Jurkat, Clone E6-1 (cell line): ENCODE data around the gene ASTL.

ENCODE experiments used
- DNase-seq: peaks from one replicate; pipeline ENCODE4 v3.0.0-alpha.2; 2011; ENCODE audit warnings: low read depth, low spot score
- H3K4me3 ChIP-seq: 2 replicates; pipeline ENCODE4 v1.5.1; 2011; ENCODE audit warnings: mild to moderate bottlenecking, low read length, control low read depth, moderate library complexity

The ASTL gene

DNA sequence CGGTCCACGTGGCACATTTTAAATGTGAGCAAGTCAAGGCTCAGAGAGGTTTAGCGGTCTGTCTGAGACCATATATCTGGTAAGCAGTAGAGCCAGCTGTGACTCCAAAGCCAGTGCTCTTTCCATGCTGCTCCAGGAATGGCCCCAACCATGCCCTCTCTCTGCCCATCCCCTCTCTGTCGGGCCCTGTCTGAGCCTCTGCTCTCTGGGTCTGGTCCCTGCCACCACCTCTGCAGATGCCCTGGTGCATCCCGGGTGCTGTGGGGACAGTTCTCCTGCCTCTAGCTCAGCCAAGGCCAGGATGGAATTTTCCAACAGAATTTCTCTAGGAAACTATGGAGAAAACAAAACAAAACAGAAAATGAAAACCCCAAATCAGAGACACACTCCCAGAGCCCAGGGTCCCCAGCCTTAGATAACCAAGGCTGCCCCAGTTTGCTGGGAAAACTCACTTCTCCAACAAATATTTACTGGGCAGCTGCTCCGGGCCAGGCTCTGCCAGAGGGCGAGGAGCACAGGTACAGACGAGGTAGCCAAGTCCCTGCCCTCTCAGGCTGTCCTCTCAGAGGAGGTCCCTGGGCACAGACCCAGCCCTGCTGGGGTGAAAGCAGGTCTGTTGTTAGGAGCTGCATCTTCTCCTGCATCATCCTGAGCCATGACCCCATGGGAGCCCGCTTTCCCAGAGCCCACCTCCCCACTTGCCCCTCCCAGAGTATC is 31.2 kb downstream of the ASTL start:
- DNase-seq = no peak
- H3K4me3 ChIP-seq = no peak overlapping the region

DNA sequence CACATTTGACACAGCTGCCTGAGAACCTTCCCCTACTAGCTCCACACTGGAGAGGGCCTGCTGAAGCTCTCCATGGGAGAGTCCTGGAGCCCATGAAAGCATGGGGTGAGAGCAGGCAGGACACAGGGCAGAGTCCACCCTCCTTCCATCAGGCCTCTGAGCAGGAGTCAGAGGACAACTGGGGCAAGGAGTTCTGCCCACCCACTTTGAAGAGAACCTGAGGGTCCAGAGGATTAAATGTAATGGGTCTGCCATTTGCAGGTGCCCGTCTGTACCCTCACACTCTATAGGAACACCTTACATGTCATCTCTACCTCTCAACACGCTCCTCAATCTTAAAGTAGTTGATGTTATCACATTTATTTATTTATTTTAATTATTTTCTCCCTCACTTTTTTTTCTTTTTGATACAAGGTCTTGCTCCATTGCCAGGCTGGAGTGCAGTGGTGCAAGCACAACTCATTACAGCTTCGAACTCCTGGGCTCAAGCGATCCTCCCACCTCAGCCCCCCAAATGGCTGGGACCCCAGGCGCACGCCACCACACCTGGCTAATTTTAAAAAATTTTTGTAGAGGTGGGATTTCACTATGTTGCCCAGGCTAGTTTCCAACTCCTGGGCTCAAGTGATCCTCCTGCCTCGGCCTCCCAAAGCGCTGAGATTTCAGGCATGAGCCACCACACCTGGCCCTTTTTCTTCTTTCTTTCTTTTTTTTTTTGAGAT is 32.1 kb downstream of the ASTL start:
- DNase-seq = no peak
- no peak overlapping the region for H3K4me3 ChIP-seq

DNA sequence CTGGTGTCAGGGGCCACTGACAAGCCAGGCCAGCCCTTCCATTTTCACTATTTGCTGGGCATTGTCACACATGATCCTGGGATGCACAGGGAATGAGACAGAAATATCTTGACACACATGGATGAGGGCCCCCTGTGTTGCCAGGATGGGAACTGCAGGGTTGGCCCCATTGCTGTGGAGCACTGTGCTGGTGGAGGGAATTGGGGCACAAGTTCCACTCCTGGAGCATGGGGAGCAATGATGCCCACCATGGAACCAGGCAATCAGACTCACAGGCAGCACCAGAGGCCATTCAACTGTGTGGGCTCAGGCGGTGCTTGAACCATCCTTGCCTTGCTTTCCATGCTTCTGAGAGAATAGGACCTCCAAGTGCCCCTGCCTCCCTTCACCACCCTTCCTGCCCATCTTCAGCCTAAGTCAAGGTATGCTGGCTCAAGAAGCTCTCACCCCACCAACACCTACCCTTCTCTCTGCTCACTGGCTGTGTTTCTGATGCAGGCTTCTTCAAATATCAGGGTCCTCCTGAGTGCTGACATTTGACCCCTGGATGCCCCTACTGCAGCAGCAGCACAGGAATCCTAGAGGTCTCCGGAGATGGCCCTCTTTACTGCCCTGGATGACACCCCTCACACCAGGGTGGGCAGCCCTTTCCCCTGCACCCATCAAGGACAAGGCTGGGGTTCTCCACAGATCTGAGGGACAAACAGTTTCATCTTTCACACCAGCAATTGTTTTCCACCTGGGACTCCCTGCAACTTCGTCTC is 33.0 kb downstream of the ASTL start:
- DNase-seq = no peak
- H3K4me3 ChIP-seq = no peak overlapping the region

DNA sequence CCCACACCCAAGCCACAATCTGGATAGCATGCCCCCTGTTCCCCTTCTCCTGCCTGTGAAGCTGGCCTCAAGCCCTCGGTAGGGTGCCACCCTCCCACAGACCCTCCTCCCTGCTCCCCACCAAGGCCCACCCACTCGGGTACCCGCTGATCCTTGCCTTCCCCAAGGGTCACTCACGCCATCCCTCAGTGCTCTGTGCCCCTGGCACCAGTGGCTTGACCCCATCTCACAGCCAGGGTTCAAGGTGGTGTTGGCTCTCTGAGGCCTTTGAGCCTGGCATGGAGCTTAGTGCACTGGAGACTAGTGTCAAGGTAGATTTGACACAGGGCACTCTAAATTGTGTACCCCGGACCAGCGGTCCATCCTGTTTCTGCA is 33.8 kb downstream of the ASTL start:
- DNase-seq = no peak

DNA sequence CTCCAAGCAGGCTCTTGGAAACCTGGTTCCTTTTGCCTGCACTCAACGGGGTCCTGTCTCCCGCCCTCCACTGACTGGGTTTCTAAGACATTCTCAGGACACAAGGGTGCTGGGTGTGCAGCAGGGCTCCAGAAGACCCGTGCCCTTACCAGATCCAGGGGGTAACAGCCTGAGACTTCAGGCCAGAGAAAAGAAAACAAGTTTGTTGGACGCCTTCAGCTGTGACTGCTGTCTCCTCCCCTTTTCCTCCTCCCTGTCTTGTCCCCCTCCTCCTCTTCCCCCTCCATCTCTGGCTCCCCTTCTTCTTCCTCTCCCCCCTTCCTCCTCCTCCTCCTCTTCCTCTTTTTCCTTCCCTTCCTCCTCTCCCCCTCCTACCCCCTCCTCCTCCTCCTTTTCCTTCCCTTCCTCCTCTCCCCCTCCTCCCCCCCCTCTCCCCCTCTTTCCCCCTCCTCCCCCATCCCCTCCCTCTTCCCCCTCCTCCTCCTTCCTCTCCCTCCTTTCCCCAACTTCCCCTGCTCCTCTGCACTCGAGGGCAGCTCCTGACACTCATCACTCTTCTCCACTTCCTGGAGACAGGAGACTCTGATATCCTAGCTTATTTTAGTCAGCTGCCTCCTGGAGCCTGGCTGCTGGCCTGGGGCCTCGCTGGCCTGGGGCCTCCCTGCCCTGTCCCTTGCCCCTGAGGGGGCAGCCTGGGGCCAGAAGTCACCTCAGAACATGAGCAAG is 34.4 kb downstream of the ASTL start:
- no peak for DNase-seq
- H3K4me3 ChIP-seq = no peak overlapping the region

More for the DNA sequence above, 33.8 kb downstream of the ASTL start:
- H3K4me3 ChIP-seq = no peak overlapping the region

DNA sequence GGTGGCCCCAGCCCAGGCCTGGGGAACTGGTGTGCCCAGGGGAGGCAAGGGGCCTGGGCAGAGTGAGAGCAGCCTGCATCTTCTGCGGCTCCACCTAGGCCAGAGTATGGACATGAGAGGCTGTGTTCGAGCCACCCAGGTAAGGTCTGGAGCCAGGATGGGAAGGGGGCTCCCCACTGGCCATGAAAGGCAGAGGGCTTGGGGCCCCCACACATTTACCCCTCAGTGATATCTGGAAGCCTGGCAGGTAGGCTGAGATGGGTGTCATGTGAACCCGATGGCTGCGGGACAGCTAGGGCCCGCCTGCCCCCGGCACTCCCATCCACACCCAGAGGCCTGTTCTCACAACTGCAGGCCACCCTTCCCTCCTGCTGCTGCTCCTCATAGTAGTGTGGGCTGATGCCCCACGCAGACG is 35.1 kb downstream of the ASTL start:
- H3K4me3 ChIP-seq = no peak overlapping the region
- no peak for DNase-seq

DNA sequence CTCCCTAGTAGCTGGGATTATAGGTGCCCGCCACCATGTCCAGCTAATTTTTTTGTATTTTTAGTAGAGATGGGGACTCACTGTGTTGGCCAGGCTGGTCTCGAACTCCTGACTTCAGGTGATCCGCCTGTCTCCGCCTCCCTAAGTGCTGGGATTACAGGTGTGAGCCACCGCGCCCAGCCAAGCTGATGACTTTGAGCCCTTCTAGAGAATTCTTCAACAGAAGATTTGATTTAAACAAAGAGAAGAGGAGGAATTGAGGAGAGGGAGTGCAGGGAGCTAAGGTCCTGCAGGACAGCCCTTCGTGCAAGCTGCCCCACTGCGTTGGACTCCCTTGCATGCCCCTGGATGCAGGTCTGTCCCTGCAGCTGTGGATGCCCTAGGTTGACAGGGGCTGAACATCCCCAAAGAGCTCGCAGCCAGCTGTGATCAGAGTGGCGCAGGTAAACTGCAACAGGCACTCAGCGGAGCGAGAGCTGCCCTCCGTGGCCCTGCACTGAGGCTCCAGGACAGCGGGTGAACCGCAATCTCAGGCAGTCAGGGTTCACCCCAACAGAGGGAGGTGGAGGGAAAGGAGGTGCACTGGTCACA is 35.6 kb downstream of the ASTL start:
- H3K4me3 ChIP-seq = no peak overlapping the region
- DNase-seq = no peak

DNA sequence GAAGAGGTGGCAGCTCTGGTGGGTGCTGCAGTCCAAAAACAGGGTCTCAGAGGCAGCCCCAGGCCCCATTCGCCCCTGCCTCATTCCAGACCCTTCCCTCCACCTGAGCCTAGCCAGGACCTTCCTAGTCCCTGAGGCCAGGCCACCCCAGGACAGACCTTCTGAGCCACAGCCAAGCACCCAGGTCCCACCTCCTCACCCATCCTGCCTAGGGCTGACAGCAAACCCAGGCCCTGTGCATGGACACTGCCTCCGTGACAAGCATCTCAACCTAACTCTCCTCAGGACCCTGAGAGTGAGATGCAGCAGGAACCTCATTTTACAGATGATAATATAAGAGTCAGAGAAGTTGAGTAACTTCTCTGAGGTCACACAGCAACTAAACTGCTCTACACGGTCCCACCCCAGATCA is 37.4 kb downstream of the ASTL start:
- H3K4me3 ChIP-seq = no peak overlapping the region
- DNase-seq = no peak

DNA sequence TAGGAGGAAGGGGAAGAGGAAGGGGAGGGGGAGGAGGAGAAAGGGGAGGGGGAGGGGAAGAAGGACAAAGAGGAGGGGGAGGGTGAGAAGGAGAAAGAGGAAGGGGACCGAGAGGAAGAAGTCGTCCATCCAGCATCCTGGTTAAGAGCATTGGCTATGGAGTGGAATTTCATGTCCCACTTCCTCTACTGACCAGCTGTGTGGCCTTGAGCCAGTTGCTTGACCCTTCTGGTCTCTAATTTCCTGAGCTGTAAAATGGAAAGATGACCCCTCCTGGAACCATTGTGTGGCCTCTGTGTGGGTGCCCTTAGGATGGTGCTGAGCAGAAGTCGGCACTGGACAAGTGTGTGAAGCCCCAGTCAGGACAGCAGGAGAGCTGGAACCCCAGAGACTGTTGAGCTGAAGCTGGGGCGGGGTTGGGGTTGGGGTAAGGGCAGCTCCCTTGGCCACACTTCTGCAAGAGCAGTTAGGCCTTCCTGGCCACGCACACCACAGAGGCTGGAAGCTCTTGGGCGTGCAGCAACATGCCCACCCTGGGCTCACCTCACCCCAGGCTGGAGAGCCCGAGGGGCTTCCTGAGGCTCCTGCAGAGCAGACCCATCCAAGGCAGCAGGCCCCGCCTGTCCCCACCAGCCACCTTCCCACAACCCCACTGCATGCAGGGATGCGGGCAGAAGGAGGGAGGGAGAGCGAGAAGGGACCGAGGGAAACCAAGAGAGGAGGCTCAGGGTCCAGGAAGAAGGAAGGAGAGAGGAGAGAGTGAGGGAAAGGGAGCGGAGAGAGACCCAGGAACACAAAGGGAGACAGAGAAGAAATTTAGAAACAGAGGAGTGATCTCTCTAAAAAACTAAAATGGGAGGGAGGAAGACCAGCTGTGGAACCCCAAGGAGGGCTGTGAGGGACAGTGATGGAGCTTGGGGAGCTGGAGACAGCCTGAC is 38.2 kb downstream of the ASTL start:
- no peak for DNase-seq
- H3K4me3 ChIP-seq = no peak overlapping the region

DNA sequence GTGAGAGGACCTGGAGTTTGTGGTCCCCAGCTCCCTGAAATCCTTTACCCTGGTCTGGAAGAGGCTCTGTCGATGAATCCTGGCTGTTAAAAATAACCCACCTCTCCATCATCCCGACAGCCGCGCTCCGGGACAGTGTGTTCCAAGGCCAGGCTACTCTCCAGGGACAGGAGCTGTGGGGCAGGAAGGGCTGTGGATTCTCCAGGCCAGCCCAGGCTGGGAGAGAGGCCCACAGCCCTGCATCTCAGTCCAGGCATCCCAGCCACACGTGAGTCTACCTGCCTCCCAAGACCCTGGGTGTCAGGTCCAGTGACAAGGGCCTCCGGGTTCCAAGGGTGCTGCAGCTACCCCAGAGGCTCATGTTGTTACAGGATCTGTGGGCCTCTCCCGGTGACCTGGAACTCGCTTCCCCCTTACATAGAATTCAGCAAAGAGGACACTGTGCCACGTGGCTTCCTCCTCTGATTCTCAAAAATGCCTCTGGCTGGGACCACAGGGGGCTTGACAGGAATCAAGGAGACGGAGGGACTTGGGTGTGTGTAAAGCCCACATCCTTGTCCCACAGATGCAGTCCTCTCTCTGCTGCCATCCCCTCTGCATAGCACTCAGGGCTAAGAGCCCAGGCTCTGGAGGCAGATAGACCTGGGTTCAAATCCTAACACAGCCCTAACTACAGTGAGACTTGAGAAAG is 39.3 kb downstream of the ASTL start:
- no peak for DNase-seq
- H3K4me3 ChIP-seq = no peak overlapping the region

DNA sequence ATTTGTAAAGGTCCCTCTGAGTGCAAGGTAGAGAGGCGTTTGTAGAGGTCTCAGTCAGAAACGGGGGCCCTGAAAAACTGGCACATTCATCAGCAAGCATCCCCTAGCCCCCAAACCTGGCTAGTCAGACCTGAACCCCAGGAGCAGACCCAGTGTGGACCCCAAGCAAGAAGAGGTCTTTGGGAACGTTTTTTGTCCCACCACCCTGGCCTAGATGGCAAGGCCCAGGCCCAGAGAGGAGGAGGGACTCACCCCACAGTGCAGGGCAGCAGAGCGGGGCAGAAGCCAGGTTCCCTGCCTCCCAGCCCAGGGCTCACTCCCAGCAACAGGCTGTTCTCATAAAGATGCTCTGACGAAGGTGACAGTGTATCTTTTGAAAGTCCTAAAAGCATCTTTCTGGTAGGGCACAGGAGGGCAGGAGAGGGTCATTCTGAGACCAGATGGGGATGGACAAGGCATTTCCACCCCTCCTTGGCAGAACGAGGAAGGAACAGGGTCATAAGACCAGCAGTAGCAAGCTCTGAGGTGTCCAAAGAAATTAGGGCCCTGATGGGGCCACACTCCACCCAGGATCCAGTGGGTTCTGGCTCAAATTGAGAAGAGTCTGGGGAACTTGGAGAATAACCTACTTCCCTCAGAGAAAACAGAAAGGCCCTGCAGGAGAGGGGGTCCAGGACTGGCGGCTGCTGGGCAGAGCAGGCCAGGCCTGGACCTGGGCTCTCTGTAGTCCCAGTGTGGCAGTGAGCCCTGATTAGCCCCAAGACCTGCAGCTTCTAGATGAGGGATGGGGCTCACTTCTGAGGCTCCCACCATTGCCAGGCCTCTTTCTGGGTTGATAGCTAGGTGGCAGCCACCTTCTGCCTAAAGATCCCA is 40.1 kb downstream of the ASTL start:
- DNase-seq = no peak
- no peak overlapping the region for H3K4me3 ChIP-seq

DNA sequence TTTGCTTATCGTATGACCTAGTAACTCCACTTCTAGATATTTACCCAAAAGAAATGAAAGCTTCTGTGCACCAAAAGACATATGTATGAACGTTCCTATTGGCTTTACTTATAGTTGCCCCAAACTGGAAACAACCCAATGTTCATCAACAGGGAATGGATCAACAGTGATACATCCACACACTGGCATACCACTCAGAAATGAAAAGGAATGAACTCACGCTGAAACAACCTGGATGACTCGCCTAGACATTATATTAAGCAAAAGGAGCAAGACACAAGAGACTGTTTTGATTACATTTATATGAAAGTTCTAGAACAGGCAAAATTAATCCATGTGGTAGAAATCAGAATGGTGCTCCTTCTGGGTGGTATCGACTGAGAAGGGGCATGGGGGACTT is 40.9 kb downstream of the ASTL start:
- DNase-seq = no peak
- H3K4me3 ChIP-seq = no peak overlapping the region

DNA sequence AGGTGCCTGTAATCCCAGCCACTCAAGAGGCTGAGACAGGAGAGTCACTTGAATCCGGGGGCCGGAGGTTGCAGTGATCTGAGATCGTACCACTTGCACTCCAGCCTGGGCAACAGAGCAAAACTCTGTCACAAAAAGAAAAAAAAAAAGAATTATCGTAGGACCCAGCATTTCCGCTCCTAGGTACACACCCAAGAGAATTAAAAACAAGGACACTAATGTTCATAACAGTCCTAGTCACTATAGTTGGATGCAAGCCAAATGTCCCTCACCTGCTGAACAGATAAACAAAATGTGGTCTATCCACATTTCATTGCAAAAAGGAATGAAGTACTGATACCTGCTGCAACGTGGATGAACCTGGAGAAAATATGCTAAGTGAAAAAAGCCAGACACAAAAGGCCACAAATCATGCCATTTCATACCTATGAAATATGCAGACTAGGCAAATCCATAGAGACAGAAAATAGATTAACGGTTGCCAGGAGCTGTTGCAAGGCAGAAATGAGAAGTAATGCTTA is 43.1 kb downstream of the ASTL start:
- no peak for DNase-seq
- H3K4me3 ChIP-seq = no peak overlapping the region

DNA sequence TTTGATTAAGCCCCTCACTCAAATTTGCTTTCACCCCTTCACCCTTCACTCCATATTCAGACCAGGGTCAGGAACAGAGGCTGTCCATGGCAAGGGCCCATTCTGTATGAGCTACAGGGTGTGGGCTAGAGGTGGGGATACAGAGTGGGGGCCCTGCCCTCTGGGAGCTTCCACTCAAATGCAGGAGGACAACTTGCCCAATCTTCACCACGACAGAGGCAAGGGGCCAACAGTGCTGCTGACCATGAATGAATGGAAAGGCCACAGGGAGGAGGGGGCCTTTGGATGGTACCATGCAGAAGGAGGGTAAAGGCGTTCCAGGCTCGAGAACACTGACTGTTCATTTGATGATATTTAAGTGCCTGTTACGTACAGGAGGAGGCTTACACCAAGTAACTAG is 44.8 kb downstream of the ASTL start:
- no peak overlapping the region for H3K4me3 ChIP-seq
- DNase-seq = no peak

DNA sequence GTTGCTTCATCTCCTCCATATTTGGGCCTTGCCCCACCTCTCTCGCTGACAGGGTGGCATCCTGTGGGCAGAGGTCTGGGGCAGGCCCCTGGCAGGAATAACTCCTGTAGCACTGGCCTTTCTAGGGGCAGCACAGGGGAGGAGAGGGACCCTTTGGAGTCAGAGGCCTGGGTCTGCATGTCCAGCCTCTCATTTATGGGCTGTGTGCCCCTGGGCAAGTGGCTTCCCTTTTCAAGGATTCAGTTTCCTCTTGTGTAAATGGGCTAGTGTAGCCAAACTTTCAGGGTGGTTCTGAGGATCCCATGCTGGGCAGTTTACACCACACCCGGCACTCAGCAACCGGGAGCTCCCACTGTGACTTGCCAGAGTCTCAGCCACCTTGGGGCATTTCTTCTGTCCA is 45.4 kb downstream of the ASTL start:
- DNase-seq = no peak
- no peak overlapping the region for H3K4me3 ChIP-seq

DNA sequence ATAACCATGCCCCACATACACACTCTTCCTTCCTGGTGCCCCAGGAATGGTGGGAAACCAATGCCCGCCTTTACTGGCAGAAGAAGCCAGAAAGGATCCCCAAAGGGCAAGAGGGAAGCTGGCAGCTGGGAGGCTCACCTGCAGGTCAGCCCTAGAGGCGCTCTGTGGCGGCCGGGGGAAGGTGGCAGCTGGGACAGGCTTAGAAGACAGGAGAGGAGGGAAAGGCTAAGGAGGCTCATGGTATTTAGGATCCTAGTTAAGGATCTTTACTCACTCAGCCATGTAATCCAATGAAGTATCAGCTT is 45.8 kb downstream of the ASTL start:
- no peak for DNase-seq
- no peak overlapping the region for H3K4me3 ChIP-seq
